ENCODE results near the gene LAMA5.

LAMA5 gene

GRCh38 chr20:62349556-62350097 is 17.5 kb downstream of the LAMA5 start:
- TF ChIP-seq CTCF (IDR thresholded peaks at IDR 0.05; ENCODE audit: insufficient read depth, low read length, poor library complexity, severe bottlenecking) (no peak), EZH2phosphoT487 (conservative IDR thresholded peaks at IDR 0.05; ENCODE audit: low read length) (no peak)
- Histone ChIP-seq H3K4me2 (ENCODE audit: low read depth, low read length, poor library complexity, severe bottlenecking) (no peak overlapping the region), H3K36me3 (ENCODE audit: low read length) (no peaks in the 10 kb centered on the region)

GRCh38 chr20:62348604-62349003 is 18.5 kb downstream of the LAMA5 start:
- Histone ChIP-seq H3K9ac (ENCODE audit: low read length) (no peak overlapping the region), H3K36me3 (ENCODE audit: low read length) (no peaks in the 10 kb centered on the region)
- TF ChIP-seq CTCF (IDR thresholded peaks at IDR 0.05; ENCODE audit: insufficient read depth, low read length, poor library complexity, severe bottlenecking) = no peak
- TF ChIP-seq EZH2phosphoT487 (conservative IDR thresholded peaks at IDR 0.05; ENCODE audit: low read length) = no peak

More at GRCh38 chr20:62349556-62350097, 17.5 kb downstream of the LAMA5 start:
- Histone ChIP-seq H3K9me3 (ENCODE audit: insufficient read depth, low read length) (no peaks in the 10 kb centered on the region), H3K9me2 (replicated peaks; ENCODE audit: insufficient read depth, low read length) (no peaks in the 10 kb centered on the region), H2AFZ (ENCODE audit: low read depth, low read length, severe bottlenecking) (no peak overlapping the region), H4K20me1 (ENCODE audit: low read depth, low read length) (no peaks in the 10 kb centered on the region), H3K79me2 (ENCODE audit: insufficient read depth, low read length) (no peaks in the 10 kb centered on the region), H3K27ac (ENCODE audit: low read depth, low read length) (no peak overlapping the region), H3K27me3 (ENCODE audit: low read length) (no peaks in the 10 kb centered on the region), H3K4me3 (ENCODE audit: insufficient read depth, low read length, poor library complexity, severe bottlenecking) (no peak overlapping the region), H3K9ac (ENCODE audit: low read length) (no peak overlapping the region), H3F3A (ENCODE audit: insufficient read depth) (no peaks in the 10 kb centered on the region)

GRCh38 chr20:62347445-62347844 is 19.7 kb downstream of the LAMA5 start:
- Histone ChIP-seq H3F3A (ENCODE audit: insufficient read depth) (no peaks in the 10 kb centered on the region), H3K4me2 (ENCODE audit: low read depth, low read length, poor library complexity, severe bottlenecking) (no peak overlapping the region), H3K9me3 (ENCODE audit: insufficient read depth, low read length) (no peaks in the 10 kb centered on the region), H3K9me2 (replicated peaks; ENCODE audit: insufficient read depth, low read length) (no peaks in the 10 kb centered on the region), H3K36me3 (ENCODE audit: low read length) (no peaks in the 10 kb centered on the region), H2AFZ (ENCODE audit: low read depth, low read length, severe bottlenecking) (no peak overlapping the region), H3K9ac (ENCODE audit: low read length) (no peak overlapping the region), H3K27ac (ENCODE audit: low read depth, low read length) (no peak overlapping the region), H3K4me3 (ENCODE audit: insufficient read depth, low read length, poor library complexity, severe bottlenecking) (no peak overlapping the region), H4K20me1 (ENCODE audit: low read depth, low read length) (no peaks in the 10 kb centered on the region), H3K79me2 (ENCODE audit: insufficient read depth, low read length) (no peaks in the 10 kb centered on the region), H3K27me3 (ENCODE audit: low read length) (no peaks in the 10 kb centered on the region)
- TF ChIP-seq EZH2phosphoT487 (conservative IDR thresholded peaks at IDR 0.05; ENCODE audit: low read length) = no peak
- TF ChIP-seq CTCF (IDR thresholded peaks at IDR 0.05; ENCODE audit: insufficient read depth, low read length, poor library complexity, severe bottlenecking) = no peak

More at GRCh38 chr20:62348604-62349003, 18.5 kb downstream of the LAMA5 start:
- H3K27me3 ChIP-seq (ENCODE audit: low read length) = no peaks in the 10 kb centered on the region
- no peak overlapping the region for H2AFZ ChIP-seq (ENCODE audit: low read depth, low read length, severe bottlenecking)
- no peaks in the 10 kb centered on the region for H3K79me2 ChIP-seq (ENCODE audit: insufficient read depth, low read length)
- H3K9me2 ChIP-seq (replicated peaks; ENCODE audit: insufficient read depth, low read length) = no peaks in the 10 kb centered on the region
- no peaks in the 10 kb centered on the region for H3K9me3 ChIP-seq (ENCODE audit: insufficient read depth, low read length)
- no peak overlapping the region for H3K4me2 ChIP-seq (ENCODE audit: low read depth, low read length, poor library complexity, severe bottlenecking)
- H4K20me1 ChIP-seq (ENCODE audit: low read depth, low read length) = no peaks in the 10 kb centered on the region
- no peak overlapping the region for H3K4me3 ChIP-seq (ENCODE audit: insufficient read depth, low read length, poor library complexity, severe bottlenecking)
- H3F3A ChIP-seq (ENCODE audit: insufficient read depth) = no peaks in the 10 kb centered on the region
- no peak overlapping the region for H3K27ac ChIP-seq (ENCODE audit: low read depth, low read length)

All from SU-DHL-6 (cell line).